ENCODE data around the gene GGA3. TPM values are rescaled to one million over a fixed set of nuclear protein-coding genes. Genes with fewer than 3 reads are reported as not detected.

Gene GGA3, protein sequence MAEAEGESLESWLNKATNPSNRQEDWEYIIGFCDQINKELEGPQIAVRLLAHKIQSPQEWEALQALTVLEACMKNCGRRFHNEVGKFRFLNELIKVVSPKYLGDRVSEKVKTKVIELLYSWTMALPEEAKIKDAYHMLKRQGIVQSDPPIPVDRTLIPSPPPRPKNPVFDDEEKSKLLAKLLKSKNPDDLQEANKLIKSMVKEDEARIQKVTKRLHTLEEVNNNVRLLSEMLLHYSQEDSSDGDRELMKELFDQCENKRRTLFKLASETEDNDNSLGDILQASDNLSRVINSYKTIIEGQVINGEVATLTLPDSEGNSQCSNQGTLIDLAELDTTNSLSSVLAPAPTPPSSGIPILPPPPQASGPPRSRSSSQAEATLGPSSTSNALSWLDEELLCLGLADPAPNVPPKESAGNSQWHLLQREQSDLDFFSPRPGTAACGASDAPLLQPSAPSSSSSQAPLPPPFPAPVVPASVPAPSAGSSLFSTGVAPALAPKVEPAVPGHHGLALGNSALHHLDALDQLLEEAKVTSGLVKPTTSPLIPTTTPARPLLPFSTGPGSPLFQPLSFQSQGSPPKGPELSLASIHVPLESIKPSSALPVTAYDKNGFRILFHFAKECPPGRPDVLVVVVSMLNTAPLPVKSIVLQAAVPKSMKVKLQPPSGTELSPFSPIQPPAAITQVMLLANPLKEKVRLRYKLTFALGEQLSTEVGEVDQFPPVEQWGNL
- 22.5 and 25.7 TPM in 2 replicates for total RNA-seq

DNA sequence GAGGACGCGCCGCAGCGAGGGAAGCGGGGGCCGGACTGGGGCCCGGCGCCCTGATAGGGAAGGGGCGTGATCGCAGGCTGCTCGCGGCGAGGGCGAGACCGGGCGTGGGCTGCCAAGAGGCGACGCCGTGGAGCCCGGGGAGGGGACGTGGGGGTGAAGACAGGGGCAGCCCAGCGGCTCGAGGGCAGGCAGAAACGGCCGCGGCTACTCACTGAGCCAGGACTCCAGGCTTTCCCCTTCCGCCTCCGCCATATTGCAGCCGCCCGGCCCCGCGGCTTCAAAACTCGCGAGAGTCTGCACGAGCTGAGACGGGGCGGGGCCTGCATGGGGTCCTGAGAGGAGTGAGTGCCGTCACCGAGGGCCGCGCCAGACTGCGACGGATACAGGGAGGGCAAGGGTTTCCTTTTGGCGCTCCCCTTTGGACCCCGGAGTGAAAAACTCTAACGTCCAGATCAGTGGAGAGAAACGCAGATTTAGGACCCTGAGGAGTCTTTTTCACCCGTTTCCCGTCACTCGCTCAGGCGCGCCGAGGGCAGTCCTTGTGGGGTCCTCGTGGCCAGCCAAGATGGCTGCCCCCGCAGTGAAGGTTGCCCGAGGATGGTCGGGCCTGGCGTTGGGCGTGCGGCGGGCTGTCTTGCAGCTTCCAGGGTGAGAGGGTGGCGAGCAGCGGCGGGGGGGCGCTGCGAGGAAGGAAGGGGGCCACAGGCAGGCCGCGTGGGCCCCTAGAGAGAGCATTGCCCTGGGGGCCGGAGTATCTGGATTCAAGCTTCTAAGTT is at the start of gene GGA3, which contains the start of gene MRPS7:
GGA3 (minus strand) TSS at position 271 of the 776 bp plus-strand sequence; CDS start at position 252, 19 bp downstream.
MRPS7 (plus strand) TSS at position 544 of the 776 bp plus-strand sequence; CDS start at position 566, 22 bp downstream.

DNA sequence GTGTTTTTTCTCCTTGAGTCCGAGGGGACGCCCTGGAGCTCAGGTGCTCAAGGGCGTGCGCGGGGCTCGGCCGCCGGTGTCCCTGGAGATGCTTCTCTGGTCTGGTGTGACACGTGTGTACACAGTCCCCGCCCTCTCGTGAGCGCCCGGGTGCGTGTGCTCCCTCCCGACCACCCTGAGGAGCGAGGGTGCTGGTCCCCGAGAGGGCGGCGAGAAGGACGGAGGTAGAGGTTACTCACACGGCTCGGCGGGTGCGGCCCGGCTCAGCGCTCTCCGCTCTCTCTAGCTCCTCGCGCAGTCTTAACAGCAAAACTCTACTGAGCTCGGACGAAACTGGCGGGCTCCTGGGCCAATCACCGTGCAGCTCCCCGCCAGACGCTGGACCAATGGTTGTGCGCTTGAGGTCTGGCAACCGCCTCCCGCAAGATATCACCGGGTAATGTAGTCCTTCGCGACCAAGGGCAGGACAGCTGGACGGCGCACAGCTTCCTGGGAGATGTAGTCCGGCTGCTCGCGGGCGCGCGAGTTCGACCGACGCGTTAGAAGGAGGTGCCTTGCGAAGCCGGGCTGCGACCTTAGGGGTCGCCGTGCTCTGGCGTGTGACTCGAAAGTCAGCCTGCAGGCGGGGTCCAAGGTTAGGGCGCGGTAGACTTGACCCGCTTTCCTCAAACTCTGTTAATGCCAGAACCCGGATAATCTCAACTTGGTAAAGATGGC is 27.9 kb upstream of the GGA3 start, which contains the start of gene SLC25A19:
SLC25A19 (minus strand) TSS at position 319 of the 717 bp plus-strand sequence. CDS start 2,669 bp downstream, outside the sequence.

GRCh38 chr17:75270966-75271232 is 9.5 kb upstream of the GGA3 start, which contains the start of gene MIF4GD:
MIF4GD (minus strand) TSS chr17:75271231; CDS start chr17:75270195, 1,036 bp downstream.

GRCh38 chr17:75205037-75205792 is 56.2 kb downstream of the GGA3 start, which contains the start of gene NUP85:
NUP85 (plus strand) TSS chr17:75205679; CDS start chr17:75205762, 83 bp downstream.

Other genes with a start within 250 kb of the GGA3 start
- 85.4 and 109 TPM in 2 replicates for gene MRPL58, start 248.9 kb downstream of the GGA3 start, total RNA-seq
- 191 and 298 TPM in 2 replicates for gene ATP5PD, start 214.6 kb downstream of the GGA3 start, total RNA-seq
- 15.0 and 19.5 TPM in 2 replicates for gene KCTD2, start 214.4 kb downstream of the GGA3 start, total RNA-seq
- gene SLC16A5, start 173.7 kb downstream of the GGA3 start, total RNA-seq: 4.7 and 6.0 TPM in 2 replicates
- 6.3 and 7.8 TPM in 2 replicates for gene ARMC7, start 151.6 kb downstream of the GGA3 start, total RNA-seq
- 60.8 and 62.7 TPM in 2 replicates for gene NT5C, start 129.9 kb downstream of the GGA3 start, total RNA-seq
- 273 and 396 TPM in 2 replicates for gene JPT1, start 107.1 kb downstream of the GGA3 start, total RNA-seq
- gene SUMO2, start 78.6 kb downstream of the GGA3 start, total RNA-seq: 88.3 and 95.2 TPM in 2 replicates
- gene NUP85, start 55.9 kb downstream of the GGA3 start, total RNA-seq: 44.2 and 50.5 TPM in 2 replicates
- gene MRPS7, start 273 bp upstream of the GGA3 start, total RNA-seq: 67.8 and 76.7 TPM in 2 replicates
- gene MIF4GD, start 9.6 kb upstream of the GGA3 start, total RNA-seq: 14.1 and 23.5 TPM in 2 replicates
- 16.3 and 19.8 TPM in 2 replicates for gene SLC25A19, start 27.8 kb upstream of the GGA3 start, total RNA-seq
- 141 and 147 TPM in 2 replicates for gene GRB2, start 144.1 kb upstream of the GGA3 start, total RNA-seq
- gene TMEM94, start 195.0 kb upstream of the GGA3 start, total RNA-seq: 35.6 and 48.6 TPM in 2 replicates